Stimulated activated CD4-positive, alpha-beta T cell treated with anti-CD3 and anti-CD28 coated beads, TNF-alpha, amount 100 ng/mL, for 48 hours (primary cell): ENCODE results near the gene IVNS1ABP.
"Not testable (repeated sequence)": the region's sequence is repeated elsewhere in the genome, so short reads cannot be mapped to it uniquely, and the experiment has no call there.

Source experiments
- DNase-seq, 3 donors: peaks; one replicate each; pipeline ENCODE4 v3.0.0-alpha.2; 2020; ENCODE audit warnings: low read depth in 3 of 3

The IVNS1ABP gene

GRCh38 chr1:185292237-185292636 lies 24.8 kb downstream of the IVNS1ABP start:
- no peak for DNase-seq

- no peak for DNase-seq
Measured at GRCh38 chr1:185291652-185292051, 25.4 kb downstream of the IVNS1ABP start.

- no peak for DNase-seq
Measured at GRCh38 chr1:185291159-185291558, 25.9 kb downstream of the IVNS1ABP start.

GRCh38 chr1:185289880-185290279 lies 27.2 kb downstream of the IVNS1ABP start:
- DNase-seq = no peak

GRCh38 chr1:185288435-185288834 lies 28.6 kb downstream of the IVNS1ABP start:
- no peak for DNase-seq

GRCh38 chr1:185287451-185287850 lies 29.6 kb downstream of the IVNS1ABP start:
- no peak for DNase-seq

- no peak for DNase-seq
Measured at GRCh38 chr1:185284533-185285276, 32.3 kb downstream of the IVNS1ABP start.

GRCh38 chr1:185284116-185284515 lies 32.9 kb downstream of the IVNS1ABP start:
- no peak for DNase-seq

- no peak for DNase-seq
Measured at GRCh38 chr1:185281245-185281644, 35.8 kb downstream of the IVNS1ABP start.

- DNase-seq = no peak
Measured at GRCh38 chr1:185280589-185280988, 36.5 kb downstream of the IVNS1ABP start.

GRCh38 chr1:185279571-185279970 lies 37.5 kb downstream of the IVNS1ABP start:
- DNase-seq = no peak

- DNase-seq = no peak
Measured at GRCh38 chr1:185271921-185272320, 45.1 kb downstream of the IVNS1ABP start.

GRCh38 chr1:185268352-185268751 lies 48.7 kb downstream of the IVNS1ABP start:
- DNase-seq = no peak

- DNase-seq = no peak
Measured at GRCh38 chr1:185267701-185268100, 49.3 kb downstream of the IVNS1ABP start.

GRCh38 chr1:185267301-185267700 lies 49.7 kb downstream of the IVNS1ABP start:
- DNase-seq = no peak

- no peak for DNase-seq
Measured at GRCh38 chr1:185265314-185265713, 51.7 kb downstream of the IVNS1ABP start.

GRCh38 chr1:185263780-185264179 lies 53.3 kb downstream of the IVNS1ABP start:
- DNase-seq = no peak

GRCh38 chr1:185263292-185263691 lies 53.8 kb downstream of the IVNS1ABP start:
- DNase-seq = no peak

- no peak for DNase-seq
Measured at GRCh38 chr1:185262151-185262550, 54.9 kb downstream of the IVNS1ABP start.

GRCh38 chr1:185260611-185261010 lies 56.4 kb downstream of the IVNS1ABP start:
- no peak for DNase-seq

- DNase-seq = no peak
Measured at GRCh38 chr1:185258676-185259075, 58.4 kb downstream of the IVNS1ABP start.

- DNase-seq = no peak
Measured at GRCh38 chr1:185257950-185258208, 59.2 kb downstream of the IVNS1ABP start.

- not testable (repeated sequence) for DNase-seq
Measured at GRCh38 chr1:185257116-185257949, 59.7 kb downstream of the IVNS1ABP start.
